Activated naive CD4-positive, alpha-beta T cell treated with anti-CD3 and anti-CD28 coated beads for 36 hours (primary cell): ENCODE measurements around the gene DUXA. TPM values are rescaled to one million over a fixed set of nuclear protein-coding genes. Genes with fewer than 3 reads are reported as not detected.
"Not testable (repeated sequence)": the region's sequence is repeated elsewhere in the genome, so short reads cannot be mapped to it uniquely, and the experiment has no call there.

Experiments
- CTCF ChIA-PET: fragments of 350-600 bp; sonication (Branson Sonifier 250); formaldehyde crosslinking; loops from one replicate; lab custom pipeline; 2021; ENCODE audit warnings: antibody characterized with exemption; lab: Charles Lee
- DNase-seq: peaks from one replicate; pipeline ENCODE4 v3.0.0-alpha.2; 2020
- H3K27ac Mint-ChIP-seq: one replicate; pipeline ENCODE4 v1.8.0; 2021; ENCODE audit warnings: mild to moderate bottlenecking, mixed read lengths
- H3K27me3 Mint-ChIP-seq: one replicate; pipeline ENCODE4 v1.8.0; 2021; ENCODE audit warnings: low read depth, mixed read lengths
- H3K36me3 Mint-ChIP-seq: one replicate; pipeline ENCODE4 v1.8.0; 2021; ENCODE audit warnings: low read depth, mixed read lengths
- H3K4me1 Mint-ChIP-seq: one replicate; pipeline ENCODE4 v1.8.0; 2021; ENCODE audit warnings: low read depth, mixed read lengths
- H3K4me3 Mint-ChIP-seq: one replicate; pipeline ENCODE4 v1.8.0; 2021; ENCODE audit warnings: mild to moderate bottlenecking, moderate library complexity, mixed read lengths
- H3K9me3 Mint-ChIP-seq: one replicate; pipeline ENCODE4 v1.8.0; 2021; ENCODE audit warnings: mixed read lengths
- intact Hi-C: fragments of 100-400 bp; cut with micrococcal nuclease; formaldehyde crosslinking; loops from one replicate; pipeline ENCODE4 v1.15.1; 2023
- total RNA-seq, 2 experiments: library from RNA; stranded (reverse); gene quantifications; one replicate each; pipeline ENCODE4 v1.2.3, GENCODE V29; 2021

DUXA gene
- not detected for total RNA-seq

DNA sequence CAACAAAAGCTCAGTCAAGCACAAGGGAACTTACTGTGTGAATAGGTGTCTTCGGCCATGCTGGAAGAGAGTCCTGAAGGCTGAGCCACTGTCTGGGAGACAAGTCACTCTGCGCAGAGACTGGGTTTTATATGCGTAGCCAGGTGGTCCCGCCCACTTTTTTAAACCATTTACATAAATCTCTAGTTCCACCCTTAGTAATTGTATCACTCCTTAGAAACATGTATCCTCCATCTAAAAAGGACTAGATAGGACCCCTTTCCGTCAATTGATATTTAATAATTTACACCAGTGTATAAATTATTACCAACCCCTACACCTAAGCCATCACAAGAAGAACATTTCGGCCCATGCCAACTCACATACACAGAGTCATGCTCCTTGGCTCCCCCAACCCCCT lies at the start of gene DUXA:
DUXA (minus strand) TSS at position 101 of the 400 bp plus-strand sequence; CDS start at position 59, 42 bp downstream.
- H3K36me3 Mint-ChIP-seq: peaks cover 17% of the 10 kb centered on the region
- H3K27ac Mint-ChIP-seq: no peak within 1 kb of the TSS
- peaks cover 5% of the 10 kb centered on the region for H3K27me3 Mint-ChIP-seq
- peaks cover 30% of the 10 kb centered on the region for H3K9me3 Mint-ChIP-seq
- intact Hi-C loops: no loop called here
- CTCF ChIA-PET: no interaction called here
- no peak within 1 kb of the TSS for H3K4me3 Mint-ChIP-seq
- peaks cover 7% of the 10 kb centered on the region for H3K4me1 Mint-ChIP-seq
- no peak for DNase-seq

DNA sequence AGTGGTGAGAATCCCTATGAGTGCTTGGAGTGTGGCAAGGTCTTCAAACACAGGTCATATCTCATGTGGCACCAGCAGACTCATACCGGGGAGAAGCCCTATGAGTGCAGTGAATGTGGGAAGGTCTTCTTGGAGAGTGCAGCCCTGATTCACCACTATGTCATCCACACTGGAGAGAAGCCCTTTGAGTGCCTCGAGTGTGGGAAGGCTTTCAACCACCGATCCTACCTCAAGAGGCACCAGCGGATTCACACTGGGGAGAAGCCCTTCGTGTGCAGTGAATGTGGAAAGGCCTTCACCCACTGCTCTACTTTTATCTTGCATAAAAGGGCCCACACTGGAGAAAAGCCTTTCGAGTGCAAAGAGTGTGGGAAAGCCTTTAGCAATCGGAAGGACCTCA lies 44.8 kb upstream of the DUXA start:
- H3K4me3 Mint-ChIP-seq: no peak overlapping the region
- H3K27ac Mint-ChIP-seq: no peak overlapping the region
- no peaks in the 10 kb centered on the region for H3K27me3 Mint-ChIP-seq
- CTCF ChIA-PET: no interaction called here
- peaks cover 82% of the 10 kb centered on the region for H3K36me3 Mint-ChIP-seq
- intact Hi-C loops: no loop called here
- DNase-seq: no peak
- H3K4me1 Mint-ChIP-seq: no peaks in the 10 kb centered on the region
- H3K9me3 Mint-ChIP-seq: peaks cover 50% of the 10 kb centered on the region

DNA sequence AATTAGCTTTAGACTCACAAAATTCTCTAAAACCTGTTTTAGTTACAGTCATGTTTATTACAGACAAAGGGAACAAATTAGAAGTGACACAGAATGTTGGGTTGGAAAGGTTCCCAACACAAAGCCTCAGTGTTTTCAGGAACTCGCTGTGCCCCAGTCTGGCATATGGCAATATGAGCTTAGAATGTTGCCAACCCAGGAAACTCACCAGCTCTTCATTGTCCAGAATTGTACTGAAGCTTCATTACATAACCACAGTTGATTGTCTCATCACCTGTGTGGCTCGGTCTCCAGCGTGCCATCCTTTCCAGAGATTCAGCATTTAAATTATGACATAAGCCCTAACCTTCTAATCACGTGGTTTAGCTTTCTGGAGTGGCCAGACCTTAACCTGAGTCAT lies 43.1 kb upstream of the DUXA start:
- peaks cover 85% of the 10 kb centered on the region for H3K36me3 Mint-ChIP-seq
- no peak overlapping the region for H3K27ac Mint-ChIP-seq
- intact Hi-C loops: no loop called here
- no peaks in the 10 kb centered on the region for H3K4me1 Mint-ChIP-seq
- DNase-seq: no peak
- no peak overlapping the region for H3K4me3 Mint-ChIP-seq
- H3K27me3 Mint-ChIP-seq: no peaks in the 10 kb centered on the region
- CTCF ChIA-PET: no interaction called here
- peaks cover 52% of the 10 kb centered on the region for H3K9me3 Mint-ChIP-seq

DNA sequence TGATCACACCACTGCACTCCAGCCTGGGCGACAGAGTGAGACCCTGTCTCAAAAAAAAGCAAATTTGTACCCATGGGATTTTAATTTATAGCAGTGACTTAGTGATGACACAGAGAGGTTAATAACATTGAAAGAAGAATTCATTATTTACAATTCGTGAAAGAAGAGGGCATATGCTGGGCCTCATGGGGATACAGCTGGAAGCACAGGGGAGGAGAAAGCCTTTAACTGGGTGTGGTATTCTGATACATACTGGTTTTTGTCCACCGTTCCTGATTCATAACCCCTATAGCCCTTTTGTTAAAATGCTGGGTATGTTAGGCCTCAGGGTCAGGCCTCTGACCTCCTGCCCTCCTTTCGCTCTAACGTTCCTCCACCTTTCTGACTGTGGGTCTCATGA lies 34.9 kb upstream of the DUXA start:
- Mint-ChIP-seq H3K36me3 (peaks cover 92% of the 10 kb centered on the region), H3K4me3 (no peak overlapping the region), H3K27ac (no peak overlapping the region), H3K9me3 (peaks cover 53% of the 10 kb centered on the region), H3K4me1 (peaks cover 3% of the 10 kb centered on the region), H3K27me3 (no peaks in the 10 kb centered on the region)
- no peak for DNase-seq
- intact Hi-C loops: no loop called here
- CTCF ChIA-PET: no interaction called here

DNA sequence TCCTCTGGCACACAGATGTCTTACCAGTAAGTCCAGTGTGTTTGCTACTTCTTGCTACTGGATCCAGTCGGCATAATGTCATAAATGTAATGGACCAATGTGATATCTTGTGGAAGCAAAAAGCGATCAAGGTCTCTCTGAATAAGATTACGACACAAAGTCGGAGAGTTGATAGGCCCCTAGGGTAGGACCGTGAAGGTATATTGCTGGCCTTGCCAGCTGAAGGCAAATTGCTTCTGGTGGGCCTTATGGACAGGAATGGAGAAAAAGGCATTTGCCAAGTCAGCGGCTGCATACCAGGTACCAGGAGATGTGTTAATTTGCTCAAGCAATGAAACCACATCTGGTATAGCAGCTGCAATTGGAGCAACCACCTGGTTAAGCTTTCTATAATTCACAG lies 30.6 kb upstream of the DUXA start:
- H3K27ac Mint-ChIP-seq, H3K27me3 Mint-ChIP-seq, intact Hi-C loops, H3K4me3 Mint-ChIP-seq, H3K4me1 Mint-ChIP-seq, CTCF ChIA-PET, DNase-seq: not testable (repeated sequence)
- H3K9me3 Mint-ChIP-seq: peaks cover 55% of the 10 kb centered on the region
- H3K36me3 Mint-ChIP-seq: peaks cover 96% of the 10 kb centered on the region

DNA sequence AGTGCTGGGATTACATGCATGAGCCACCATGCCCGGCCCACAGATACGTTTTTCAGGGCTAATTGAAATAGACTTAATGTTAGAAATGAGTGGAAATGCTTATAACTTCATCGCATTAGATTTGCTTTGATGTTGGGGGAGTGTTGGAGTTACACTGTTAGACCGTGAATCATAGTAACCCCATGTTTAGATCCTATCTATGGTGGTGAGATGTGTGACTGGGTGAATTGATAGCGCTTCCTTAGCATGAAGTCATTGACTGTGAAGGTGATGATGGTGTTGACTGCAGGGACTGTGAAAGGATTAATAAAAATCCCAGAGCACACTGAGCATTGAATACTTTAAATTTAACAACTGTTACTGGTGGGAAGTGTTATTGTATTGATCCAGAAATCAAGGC lies 25.7 kb upstream of the DUXA start:
- Mint-ChIP-seq H3K9me3 (peaks cover 45% of the 10 kb centered on the region), H3K36me3 (peaks cover 79% of the 10 kb centered on the region), H3K4me1 (peaks cover 20% of the 10 kb centered on the region), H3K4me3 (peak overlapping the region; percentile 93), H3K27me3 (no peaks in the 10 kb centered on the region), H3K27ac (no peak overlapping the region)
- intact Hi-C loops: loop anchor here (5.0 kb wide), 1 partner anchor 809 kb away; the partner anchor contains the start of gene ZNF606
- DNase-seq: no peak
- CTCF ChIA-PET: interaction anchor here (0.6 kb wide), 1 partner anchor 492 kb away, joined by 4 read pairs; no protein-coding TSS in a partner anchor

DNA sequence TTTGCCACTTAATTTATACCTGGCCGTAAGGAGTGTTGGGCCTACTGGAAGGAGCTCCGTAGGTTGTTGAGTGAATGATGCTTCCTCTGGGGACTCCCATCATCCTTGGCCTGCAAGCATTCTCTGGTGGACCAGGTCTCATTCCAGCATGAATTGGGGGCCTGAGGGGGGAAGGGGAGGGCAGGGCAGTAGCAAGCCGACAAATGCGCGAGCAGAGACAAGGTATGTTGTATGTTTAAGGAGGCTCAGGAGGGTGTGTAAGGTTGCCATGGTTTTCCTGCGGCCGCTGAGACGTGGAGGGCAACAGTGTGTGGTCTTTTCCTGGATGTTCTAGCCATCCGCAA lies 24.8 kb upstream of the DUXA start:
- H3K4me1 Mint-ChIP-seq: peaks cover 20% of the 10 kb centered on the region
- DNase-seq: no peak
- peaks cover 48% of the 10 kb centered on the region for H3K9me3 Mint-ChIP-seq
- CTCF ChIA-PET: no interaction called here
- peak overlapping the region; percentile 82 for H3K27ac Mint-ChIP-seq
- H3K36me3 Mint-ChIP-seq: peaks cover 75% of the 10 kb centered on the region
- intact Hi-C loops: loop anchor here (5.0 kb wide), 1 partner anchor 810 kb away; the partner anchor contains the start of gene ZNF606
- H3K4me3 Mint-ChIP-seq: peak overlapping the region; percentile 93
- peaks cover 5% of the 10 kb centered on the region for H3K27me3 Mint-ChIP-seq

DNA sequence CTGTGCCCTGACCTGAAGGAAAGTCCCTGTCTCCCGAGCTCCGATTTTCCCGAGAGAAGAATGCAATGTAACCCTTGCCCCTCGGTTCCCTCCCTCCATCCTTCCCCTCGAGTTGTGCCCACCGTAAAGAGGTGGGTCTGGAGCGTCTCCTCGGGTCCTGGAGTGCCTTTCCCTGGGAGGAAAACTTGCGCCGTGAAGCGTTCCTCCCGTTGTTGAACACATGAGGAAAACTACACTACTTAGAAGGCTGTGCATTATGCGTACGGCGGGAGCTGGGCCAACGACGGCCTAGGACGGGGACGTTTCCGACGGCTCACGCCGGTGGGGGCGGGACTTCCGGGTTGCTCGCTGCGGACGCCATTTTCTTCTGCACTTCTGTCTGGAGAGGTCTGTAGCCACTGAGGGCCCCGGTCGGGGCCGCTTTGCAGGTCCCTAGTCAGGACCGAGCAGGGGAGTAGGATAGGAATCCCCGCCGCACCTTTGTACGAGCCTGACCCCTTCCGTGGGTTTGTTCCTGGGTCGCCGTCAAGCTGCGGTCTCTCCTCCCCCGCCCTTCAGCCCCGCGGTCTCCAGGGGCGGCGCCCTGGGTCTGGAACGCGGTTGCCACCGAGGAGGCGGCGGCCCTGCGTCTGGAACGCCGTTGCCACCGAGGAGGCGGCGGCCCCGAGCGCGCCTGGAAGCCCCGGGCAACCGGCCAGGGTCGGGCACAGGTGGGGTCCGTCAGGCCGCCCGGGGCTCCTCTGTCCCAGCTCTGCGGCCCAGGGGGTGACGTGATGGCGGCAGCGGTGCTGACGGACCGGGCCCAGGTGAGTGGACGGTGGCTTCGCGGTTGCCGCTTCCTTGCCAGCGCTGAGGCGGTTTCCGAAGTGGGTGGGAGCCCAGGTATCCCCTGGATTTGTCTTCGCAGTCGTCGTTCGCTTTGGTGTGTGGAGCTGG lies 24.1 kb upstream of the DUXA start, which contains the start of gene ZNF264:
ZNF264 (plus strand) TSS at position 360 of the 936 bp plus-strand sequence; CDS start at position 774, 414 bp downstream.
- intact Hi-C loops: loop anchor here (5.0 kb wide), 1 partner anchor 811 kb away; the partner anchor contains the start of gene ZNF606
- Mint-ChIP-seq H3K4me1 (peaks cover 20% of the 10 kb centered on the region), H3K36me3 (peaks cover 68% of the 10 kb centered on the region), H3K27ac (peak within 1 kb of the TSS; percentile 82), H3K27me3 (peaks cover 5% of the 10 kb centered on the region), H3K4me3 (peak within 1 kb of the TSS; percentile 93), H3K9me3 (peaks cover 43% of the 10 kb centered on the region)
- CTCF ChIA-PET: interaction anchor here (0.6 kb wide), 1 partner anchor 119 kb away, joined by 3 read pairs; no protein-coding TSS in a partner anchor
- peak; percentile 90 for DNase-seq

DNA sequence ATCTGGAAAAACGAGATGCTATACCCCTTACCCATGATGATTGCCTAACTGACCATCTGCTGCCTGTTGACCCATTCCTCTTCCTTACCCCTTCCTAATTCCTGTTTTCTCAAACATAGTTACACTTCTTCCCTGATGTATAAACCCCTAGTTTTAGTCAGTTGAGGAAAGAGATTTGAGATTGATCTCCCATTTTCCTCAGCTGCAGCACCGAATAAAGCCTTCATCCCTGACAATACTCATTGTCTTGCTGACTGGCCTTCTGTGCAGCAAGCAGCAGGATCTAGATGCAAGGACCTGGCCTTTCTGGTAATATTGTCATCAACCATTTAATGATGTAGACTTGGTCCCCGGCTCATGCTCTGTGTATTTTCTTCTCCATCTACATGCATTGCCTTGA lies 23.0 kb upstream of the DUXA start:
- H3K36me3 Mint-ChIP-seq: peaks cover 60% of the 10 kb centered on the region
- peaks cover 20% of the 10 kb centered on the region for H3K4me1 Mint-ChIP-seq
- peaks cover 8% of the 10 kb centered on the region for H3K27me3 Mint-ChIP-seq
- DNase-seq: no peak
- no peak overlapping the region for H3K27ac Mint-ChIP-seq
- peak overlapping the region; percentile 93 for H3K4me3 Mint-ChIP-seq
- intact Hi-C loops: loop anchor here (5.0 kb wide), 1 partner anchor 812 kb away; the partner anchor contains the start of gene ZNF606
- peaks cover 36% of the 10 kb centered on the region for H3K9me3 Mint-ChIP-seq
- CTCF ChIA-PET: no interaction called here

DNA sequence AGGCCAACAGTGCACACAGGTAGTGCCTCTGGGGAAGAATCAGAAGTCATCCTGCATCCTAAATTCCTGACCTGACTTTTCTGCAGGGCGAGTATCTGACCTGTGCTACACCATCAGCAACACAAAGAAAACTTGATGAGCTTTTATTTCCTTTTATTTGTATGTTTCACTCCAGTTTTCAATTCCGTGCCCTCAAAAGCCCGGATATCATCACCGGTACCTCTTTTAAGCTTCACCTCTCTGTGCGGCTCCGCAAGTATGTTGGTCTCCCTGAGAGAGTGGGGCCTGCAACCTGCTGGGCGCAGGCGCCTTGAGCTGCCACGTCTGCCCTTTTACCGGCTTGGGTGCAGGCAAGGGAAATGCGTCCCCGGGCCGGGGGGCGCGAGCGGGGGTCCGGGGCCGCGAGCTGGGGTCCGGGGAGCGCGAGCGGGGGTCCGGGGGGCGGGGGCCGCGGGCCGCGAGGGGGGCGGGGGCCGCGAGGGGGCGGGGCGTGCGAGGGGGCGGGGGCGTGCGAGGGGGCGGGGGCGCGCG lies 4.3 kb upstream of the DUXA start:
- Mint-ChIP-seq H3K4me1 (peaks cover 8% of the 10 kb centered on the region), H3K27ac (no peak overlapping the region), H3K4me3 (peak overlapping the region; percentile 1), H3K9me3 (peaks cover 33% of the 10 kb centered on the region), H3K36me3 (peaks cover 27% of the 10 kb centered on the region), H3K27me3 (peaks cover 27% of the 10 kb centered on the region)
- DNase-seq: no peak
- CTCF ChIA-PET: no interaction called here
- intact Hi-C loops: no loop called here

DNA sequence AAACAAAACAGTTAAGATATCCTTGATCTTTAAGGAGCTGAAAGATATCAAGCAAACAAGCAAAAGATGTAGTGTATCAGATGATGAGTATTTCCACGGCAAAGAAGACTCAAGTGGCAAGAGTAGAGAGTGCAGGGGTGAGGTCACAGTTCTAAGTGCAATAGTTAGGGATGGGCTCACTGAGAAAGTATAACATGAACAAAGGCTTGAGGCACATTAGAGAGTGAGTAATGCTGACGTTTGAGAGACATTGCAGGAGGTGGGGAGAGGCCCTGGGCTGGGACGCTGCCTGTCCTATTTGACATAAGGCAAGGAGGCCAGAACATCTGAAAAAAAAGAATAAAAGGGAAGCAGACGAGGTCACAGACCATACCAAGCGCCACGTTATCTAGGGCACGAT lies 1.4 kb downstream of the DUXA start:
- Mint-ChIP-seq H3K4me3 (no peak overlapping the region), H3K27me3 (no peaks in the 10 kb centered on the region), H3K27ac (no peak overlapping the region), H3K36me3 (peaks cover 9% of the 10 kb centered on the region), H3K9me3 (peaks cover 26% of the 10 kb centered on the region), H3K4me1 (no peaks in the 10 kb centered on the region)
- intact Hi-C loops: no loop called here
- CTCF ChIA-PET: no interaction called here
- DNase-seq: no peak

DNA sequence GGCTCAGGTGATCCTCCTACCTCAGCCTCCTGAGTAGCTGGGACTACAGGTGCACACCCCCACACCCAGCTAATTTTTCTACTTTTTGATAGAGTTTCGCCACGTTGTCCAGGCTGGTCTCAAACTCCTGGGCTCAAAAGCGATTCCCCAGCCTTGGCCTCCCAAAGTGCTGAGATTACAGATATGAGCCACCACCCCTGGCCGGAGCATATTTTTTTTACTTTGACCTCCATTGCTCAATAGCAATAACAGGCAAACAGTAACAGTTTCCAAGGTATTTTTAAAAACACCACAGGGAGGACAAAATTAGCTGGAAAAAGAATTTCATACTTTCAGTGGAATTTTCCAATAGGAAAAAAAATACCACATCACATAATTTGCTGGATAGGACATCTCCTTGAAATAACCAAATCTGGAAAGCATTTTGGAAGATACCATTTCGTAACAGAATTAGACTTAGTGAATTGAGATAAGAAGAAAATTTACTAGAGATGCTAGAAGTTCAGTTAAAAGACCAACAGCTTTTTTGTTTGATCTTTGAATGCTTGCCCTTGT lies 5.2 kb downstream of the DUXA start:
- H3K27ac Mint-ChIP-seq: no peak overlapping the region
- CTCF ChIA-PET: interaction anchor here (0.6 kb wide), 1 partner anchor 1222 kb away, joined by 4 read pairs; no protein-coding TSS in a partner anchor
- peaks cover 13% of the 10 kb centered on the region for H3K36me3 Mint-ChIP-seq

More for the DNA sequence above, 5.2 kb downstream of the DUXA start:
- intact Hi-C loops: no loop called here
- H3K9me3 Mint-ChIP-seq: peaks cover 30% of the 10 kb centered on the region
- no peaks in the 10 kb centered on the region for H3K4me1 Mint-ChIP-seq
- no peak overlapping the region for H3K4me3 Mint-ChIP-seq
- H3K27me3 Mint-ChIP-seq: no peaks in the 10 kb centered on the region
- no peak for DNase-seq
